CD8-positive, alpha-beta memory T cell (primary cell): ENCODE results near the gene PTPRS. TPM values are rescaled to one million over a fixed set of nuclear protein-coding genes. Genes with fewer than 3 reads are reported as not detected.
"Not testable (repeated sequence)": the region's sequence is repeated elsewhere in the genome, so short reads cannot be mapped to it uniquely, and the experiment has no call there.

Source experiments
- CTCF ChIA-PET: fragments of 350-600 bp; sonication (Branson Sonifier 250); formaldehyde crosslinking; loops from one replicate; lab custom pipeline; 2021; ENCODE audit warnings: antibody characterized with exemption; lab: Charles Lee
- POLR2A ChIA-PET: fragments of 350-600 bp; sonication (Branson Sonifier 250); formaldehyde crosslinking; loops from one replicate; lab custom pipeline; 2021; ENCODE audit warnings: antibody characterized with exemption; lab: Charles Lee
- DNase-seq, 5 donors: peaks; one replicate each; pipeline versions ENCODE4 v3.0.0 to v3.0.0-alpha.2; 2020 to 2022; ENCODE audit warnings: mixed read lengths in 1 of 5
- H3K27ac ChIP-seq: one replicate; pipeline ENCODE4 v1.7.0; 2013; ENCODE audit warnings: low read depth, mild to moderate bottlenecking, low read length, moderate library complexity
- H3K27me3 ChIP-seq: 2 replicates; pipeline ENCODE4 v1.7.0; 2013; ENCODE audit warnings: low read length, mild to moderate bottlenecking; ENCODE audit not compliant: insufficient read depth, poor library complexity, severe bottlenecking
- H3K36me3 ChIP-seq: 2 replicates; pipeline ENCODE4 v1.7.0; 2013; ENCODE audit warnings: mild to moderate bottlenecking, low read length, moderate library complexity; ENCODE audit not compliant: insufficient read depth
- H3K4me1 ChIP-seq: 2 replicates; pipeline ENCODE4 v1.7.0; 2013; ENCODE audit warnings: mild to moderate bottlenecking, low read length, moderate library complexity; ENCODE audit not compliant: insufficient read depth
- H3K4me3 ChIP-seq: 2 replicates; pipeline ENCODE4 v1.7.0; 2013; ENCODE audit warnings: mild to moderate bottlenecking, low read length
- H3K9me3 ChIP-seq: 2 replicates; pipeline ENCODE4 v1.7.0; 2013; ENCODE audit warnings: mild to moderate bottlenecking, low read length
- H3K27ac Mint-ChIP-seq, 8 donors: one replicate each; pipeline ENCODE4 v1.8.0; 2020 to 2021; ENCODE audit warnings: mixed read lengths in 8 of 8, mild to moderate bottlenecking in 6 of 8, inconsistent platforms in 3 of 8, moderate library complexity in 3 of 8
- H3K27me3 Mint-ChIP-seq, 2 donors: one replicate each; pipeline ENCODE4 v1.8.0; 2020 to 2021; ENCODE audit warnings: mixed read lengths in 2 of 2, mild to moderate bottlenecking in 1 of 2, moderate library complexity in 1 of 2
- H3K36me3 Mint-ChIP-seq, 3 donors: one replicate each; pipeline ENCODE4 v1.8.0; 2020 to 2021; ENCODE audit warnings: mixed read lengths in 3 of 3, inconsistent platforms in 1 of 3, mild to moderate bottlenecking in 1 of 3
- H3K4me1 Mint-ChIP-seq, 3 donors: one replicate each; pipeline ENCODE4 v1.8.0; 2020 to 2021; ENCODE audit warnings: mixed read lengths in 3 of 3, inconsistent platforms in 1 of 3, mild to moderate bottlenecking in 1 of 3
- H3K4me3 Mint-ChIP-seq, 7 donors: one replicate each; pipeline ENCODE4 v1.8.0; 2020 to 2021; ENCODE audit warnings: mixed read lengths in 7 of 7, mild to moderate bottlenecking in 6 of 7, moderate library complexity in 4 of 7, inconsistent platforms in 2 of 7
- H3K9me3 Mint-ChIP-seq, 5 donors: one replicate each; pipeline ENCODE4 v1.8.0; 2020 to 2022; ENCODE audit warnings: mixed read lengths in 5 of 5, mild to moderate bottlenecking in 3 of 5, moderate library complexity in 2 of 5, inconsistent platforms in 1 of 5
- polyA plus RNA-seq: library from polyadenylated mRNA; unstranded; fragments of 300-500 nt; fragmentation: Illumina TruSeq; gene quantifications from one replicate; pipeline ENCODE4 v1.2.3, GENCODE V29; 2021
- total RNA-seq, 2 experiments: library from RNA; stranded (reverse); gene quantifications; one replicate each; pipeline ENCODE4 v1.2.3, GENCODE V29; 2021

Gene PTPRS
- under 1 TPM; 0.22 to 0.31 TPM for total RNA-seq
- polyA plus RNA-seq = 0.30 TPM

- POLR2A ChIA-PET = no interaction called here
- DNase-seq = peak; percentile 33 to 74 (median 48)
- Mint-ChIP-seq H3K36me3 (no peaks in the 10 kb centered on the region), H3K4me1 (peaks cover 6 to 27% (median 11%) of the 10 kb centered on the region in 3 donors), H3K4me3 (peak within 1 kb of the TSS; percentile 9 to 82 (median 70)), H3K27me3 (peaks cover 38 to 50% of the 10 kb centered on the region in 2 donors), H3K9me3 (peaks cover 0 to 8% (median 0%) of the 10 kb centered on the region in 5 donors), H3K27ac (peak within 1 kb of the TSS in 3 of 8 donors; percentile 25 to 68 (median 29))
- H3K4me1 ChIP-seq = peaks cover 10% of the 10 kb centered on the region
- peaks cover 25% of the 10 kb centered on the region for H3K27me3 ChIP-seq
- no peak within 1 kb of the TSS for H3K4me3 ChIP-seq
- no peaks in the 10 kb centered on the region for H3K9me3 ChIP-seq
- H3K27ac ChIP-seq = no peak within 1 kb of the TSS
- CTCF ChIA-PET = no interaction called here
- H3K36me3 ChIP-seq = no peaks in the 10 kb centered on the region
Measured at GRCh38 chr19:5340637-5341447, at the start of gene PTPRS. PTPRS (minus strand) TSS chr19:5340812; CDS start chr19:5286140, 54,672 bp downstream.

DNA sequence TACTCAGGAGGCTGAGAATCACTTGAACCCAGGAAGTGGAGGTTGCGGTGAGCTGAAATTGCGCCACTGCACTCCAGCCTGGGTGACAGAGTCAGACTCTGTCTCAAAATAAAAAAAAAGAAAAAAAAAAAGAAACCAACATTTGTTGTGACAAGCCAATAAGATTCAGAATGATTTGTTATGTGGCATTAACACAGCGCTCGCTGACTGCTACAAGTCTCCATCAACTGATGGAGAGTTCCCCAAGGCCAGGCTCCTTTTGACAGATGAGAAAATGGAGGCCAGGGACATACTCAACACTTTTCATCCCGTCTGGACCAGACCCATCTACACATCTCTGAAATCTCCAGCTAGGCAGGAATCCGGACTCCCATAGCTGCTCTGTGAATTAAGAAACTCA, 48.7 kb upstream of the PTPRS start:
- H3K36me3 Mint-ChIP-seq = peaks cover 0 to 8% (median 4%) of the 10 kb centered on the region in 3 donors
- no peaks in the 10 kb centered on the region for H3K36me3 ChIP-seq
- H3K27ac ChIP-seq = no peak overlapping the region
- H3K4me1 ChIP-seq = no peaks in the 10 kb centered on the region
- POLR2A ChIA-PET = no interaction called here
- H3K4me1 Mint-ChIP-seq = no peaks in the 10 kb centered on the region
- peaks cover 4% of the 10 kb centered on the region for H3K27me3 ChIP-seq
- CTCF ChIA-PET = no interaction called here
- H3K4me3 Mint-ChIP-seq = no peak overlapping the region
- H3K27ac Mint-ChIP-seq = no peak overlapping the region
- peaks cover 0 to 17% (median 10%) of the 10 kb centered on the region in 5 donors for H3K9me3 Mint-ChIP-seq
- DNase-seq = no peak
- H3K9me3 ChIP-seq = no peaks in the 10 kb centered on the region
- no peak overlapping the region for H3K4me3 ChIP-seq
- peaks cover 43 to 55% of the 10 kb centered on the region in 2 donors for H3K27me3 Mint-ChIP-seq

DNA sequence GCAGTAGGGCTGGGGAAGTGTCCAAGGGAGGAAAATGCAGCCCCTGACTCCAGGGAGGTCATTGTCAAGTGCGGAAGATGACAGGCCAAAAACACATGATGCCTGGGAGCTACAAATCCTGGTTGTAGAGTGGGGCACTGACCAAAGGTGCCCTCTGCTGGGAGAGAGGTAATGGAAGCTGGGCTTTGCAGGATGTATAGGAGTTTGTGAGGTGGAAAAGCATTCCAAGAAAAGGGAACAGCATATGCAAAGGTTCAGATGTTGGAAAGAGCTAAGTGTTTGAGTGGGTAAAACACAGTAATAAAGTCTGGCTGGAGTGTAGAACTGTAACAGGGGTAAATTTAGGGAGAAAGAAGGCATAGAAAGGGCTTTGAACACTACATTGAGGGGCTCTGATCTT, 46.9 kb upstream of the PTPRS start:
- peaks cover 0 to 14% (median 4%) of the 10 kb centered on the region in 3 donors for H3K36me3 Mint-ChIP-seq
- CTCF ChIA-PET = no interaction called here
- POLR2A ChIA-PET = no interaction called here

DNA sequence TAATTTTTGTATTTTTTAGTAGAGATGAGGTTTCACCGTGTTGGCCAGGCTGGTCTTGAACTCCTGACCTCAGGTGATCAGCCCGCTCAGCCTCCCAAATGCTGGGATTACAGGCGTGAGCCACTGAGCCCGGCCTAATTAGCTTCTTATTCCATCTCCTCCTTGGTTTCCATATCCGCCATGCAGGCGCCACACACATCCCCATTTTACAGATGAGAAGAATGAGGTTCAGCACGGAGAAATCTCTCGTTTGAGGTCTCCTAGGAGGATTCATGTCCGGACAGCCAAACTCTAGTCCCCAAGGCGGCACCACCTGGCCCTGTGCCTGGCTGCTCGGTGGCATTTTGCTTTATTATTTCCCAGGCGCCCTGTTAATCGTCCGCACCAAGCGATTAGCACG, 46.2 kb upstream of the PTPRS start:
- POLR2A ChIA-PET = no interaction called here

More for the DNA sequence above, 46.9 kb upstream of the PTPRS start:
- no peaks in the 10 kb centered on the region for H3K9me3 ChIP-seq
- H3K4me1 Mint-ChIP-seq = no peaks in the 10 kb centered on the region
- no peaks in the 10 kb centered on the region for H3K27me3 ChIP-seq
- peaks cover 0 to 30% (median 21%) of the 10 kb centered on the region in 5 donors for H3K9me3 Mint-ChIP-seq
- H3K27ac Mint-ChIP-seq = no peak overlapping the region
- no peaks in the 10 kb centered on the region for H3K4me1 ChIP-seq
- no peaks in the 10 kb centered on the region for H3K36me3 ChIP-seq
- no peak for DNase-seq
- no peak overlapping the region for H3K4me3 ChIP-seq
- no peak overlapping the region for H3K4me3 Mint-ChIP-seq
- H3K27ac ChIP-seq = no peak overlapping the region
- H3K27me3 Mint-ChIP-seq = peaks cover 37 to 39% of the 10 kb centered on the region in 2 donors

GRCh38 chr19:5381197-5381596, 40.6 kb upstream of the PTPRS start:
- CTCF ChIA-PET, POLR2A ChIA-PET, DNase-seq, H3K36me3 ChIP-seq, H3K27ac ChIP-seq, H3K4me1 ChIP-seq, H3K9me3 ChIP-seq, H3K4me1 Mint-ChIP-seq, H3K4me3 Mint-ChIP-seq, H3K4me3 ChIP-seq, H3K27me3 ChIP-seq, H3K27ac Mint-ChIP-seq: not testable (repeated sequence)
- peaks cover 17 to 29% of the 10 kb centered on the region in 2 donors for H3K27me3 Mint-ChIP-seq
- H3K9me3 Mint-ChIP-seq = peaks cover 8 to 42% (median 25%) of the 10 kb centered on the region in 5 donors
- peaks cover 1 to 20% (median 3%) of the 10 kb centered on the region in 3 donors for H3K36me3 Mint-ChIP-seq

More for the DNA sequence above, 46.2 kb upstream of the PTPRS start:
- CTCF ChIA-PET = no interaction called here
- no peaks in the 10 kb centered on the region for H3K4me1 Mint-ChIP-seq
- H3K4me1 ChIP-seq = no peaks in the 10 kb centered on the region
- no peak for DNase-seq
- H3K4me3 Mint-ChIP-seq = no peak overlapping the region
- H3K27me3 Mint-ChIP-seq = peaks cover 32 to 34% of the 10 kb centered on the region in 2 donors
- H3K36me3 Mint-ChIP-seq = peaks cover 0 to 18% (median 4%) of the 10 kb centered on the region in 3 donors
- H3K9me3 ChIP-seq = no peaks in the 10 kb centered on the region
- no peak overlapping the region for H3K4me3 ChIP-seq
- no peaks in the 10 kb centered on the region for H3K27me3 ChIP-seq
- no peak overlapping the region for H3K27ac Mint-ChIP-seq
- no peaks in the 10 kb centered on the region for H3K36me3 ChIP-seq
- H3K9me3 Mint-ChIP-seq = peaks cover 1 to 33% (median 27%) of the 10 kb centered on the region in 5 donors
- no peak overlapping the region for H3K27ac ChIP-seq

GRCh38 chr19:5380215-5380919, 39.8 kb upstream of the PTPRS start:
- no peak overlapping the region for H3K4me3 ChIP-seq
- no peak for DNase-seq
- no peak overlapping the region for H3K27ac ChIP-seq
- H3K27me3 ChIP-seq = no peaks in the 10 kb centered on the region
- Mint-ChIP-seq H3K9me3 (peaks cover 8 to 40% (median 26%) of the 10 kb centered on the region in 5 donors), H3K4me3 (no peak overlapping the region), H3K4me1 (no peaks in the 10 kb centered on the region), H3K36me3 (peaks cover 1 to 20% (median 3%) of the 10 kb centered on the region in 3 donors), H3K27me3 (peaks cover 18 to 27% of the 10 kb centered on the region in 2 donors), H3K27ac (no peak overlapping the region)
- H3K36me3 ChIP-seq = no peaks in the 10 kb centered on the region
- CTCF ChIA-PET = no interaction called here
- H3K4me1 ChIP-seq = no peaks in the 10 kb centered on the region
- POLR2A ChIA-PET = no interaction called here
- no peaks in the 10 kb centered on the region for H3K9me3 ChIP-seq

DNA sequence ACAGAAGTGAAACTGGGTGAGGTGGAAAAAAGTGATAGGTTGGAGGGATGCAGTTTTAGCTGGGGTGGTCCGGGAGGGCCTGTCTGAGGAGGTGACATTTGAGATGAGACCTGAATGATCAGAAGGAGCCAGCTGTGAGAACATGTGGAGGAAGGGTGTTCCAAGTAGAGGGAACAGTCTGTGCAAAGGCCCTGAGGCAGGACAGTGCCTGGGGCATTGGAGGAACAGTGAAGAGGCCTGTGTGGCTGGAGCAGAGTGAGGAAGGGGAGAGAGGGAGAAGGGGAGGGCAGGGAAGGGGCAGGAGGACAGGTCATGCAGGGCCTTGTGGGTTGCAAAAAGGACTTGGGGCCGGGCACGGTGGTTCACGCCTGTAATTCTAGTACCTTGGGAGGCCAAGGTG, 36.3 kb upstream of the PTPRS start:
- Mint-ChIP-seq H3K9me3 (peaks cover 7 to 18% (median 15%) of the 10 kb centered on the region in 5 donors), H3K27me3 (peaks cover 8 to 28% of the 10 kb centered on the region in 2 donors), H3K27ac (no peak overlapping the region), H3K4me3 (no peak overlapping the region), H3K4me1 (no peaks in the 10 kb centered on the region), H3K36me3 (peaks cover 0 to 7% (median 1%) of the 10 kb centered on the region in 3 donors)
- ChIA-PET POLR2A (no interaction called here), CTCF (no interaction called here)
- Histone ChIP-seq H3K27me3 (no peaks in the 10 kb centered on the region), H3K4me1 (no peaks in the 10 kb centered on the region), H3K9me3 (no peaks in the 10 kb centered on the region), H3K4me3 (no peak overlapping the region), H3K27ac (no peak overlapping the region), H3K36me3 (no peaks in the 10 kb centered on the region)
- DNase-seq = no peak
